T follicular helper cell (primary cell): ENCODE measurements around the gene DCLRE1B.
"Not testable (repeated sequence)": the region's sequence is repeated elsewhere in the genome, so short reads cannot be mapped to it uniquely, and the experiment has no call there.

Experiments
- DNase-seq: peaks from one replicate; pipeline ENCODE4 v3.0.0-alpha.2; 2020; ENCODE audit warnings: low read depth

Gene DCLRE1B

GRCh38 chr1:113948151-113948550 is 43.0 kb downstream of the DCLRE1B start:
- not testable (repeated sequence) for DNase-seq

- no peak for DNase-seq
These were observed 43.9 kb downstream of the DCLRE1B start for GRCh38 chr1:113949007-113949406.

- DNase-seq: no peak
These were observed 45.8 kb downstream of the DCLRE1B start for GRCh38 chr1:113950908-113951307.

GRCh38 chr1:113951719-113952118 is 46.6 kb downstream of the DCLRE1B start:
- DNase-seq: no peak

- DNase-seq: no peak
These were observed 52.9 kb downstream of the DCLRE1B start for GRCh38 chr1:113957984-113958383.

GRCh38 chr1:113958691-113959090 is 53.6 kb downstream of the DCLRE1B start:
- no peak for DNase-seq

- DNase-seq: no peak
These were observed 58.3 kb downstream of the DCLRE1B start for GRCh38 chr1:113963281-113963906.
